Measurements from ENCODE around the gene RIN3. TPM values are rescaled to one million over a fixed set of nuclear protein-coding genes. Genes with fewer than 3 reads are reported as not detected.
A peak's percentile ranks its signal among the peaks of the same experiment; 100 is the strongest.

RIN3 gene
- total RNA-seq, 1 donor from 2014 or later = 2.9 TPM

DNA sequence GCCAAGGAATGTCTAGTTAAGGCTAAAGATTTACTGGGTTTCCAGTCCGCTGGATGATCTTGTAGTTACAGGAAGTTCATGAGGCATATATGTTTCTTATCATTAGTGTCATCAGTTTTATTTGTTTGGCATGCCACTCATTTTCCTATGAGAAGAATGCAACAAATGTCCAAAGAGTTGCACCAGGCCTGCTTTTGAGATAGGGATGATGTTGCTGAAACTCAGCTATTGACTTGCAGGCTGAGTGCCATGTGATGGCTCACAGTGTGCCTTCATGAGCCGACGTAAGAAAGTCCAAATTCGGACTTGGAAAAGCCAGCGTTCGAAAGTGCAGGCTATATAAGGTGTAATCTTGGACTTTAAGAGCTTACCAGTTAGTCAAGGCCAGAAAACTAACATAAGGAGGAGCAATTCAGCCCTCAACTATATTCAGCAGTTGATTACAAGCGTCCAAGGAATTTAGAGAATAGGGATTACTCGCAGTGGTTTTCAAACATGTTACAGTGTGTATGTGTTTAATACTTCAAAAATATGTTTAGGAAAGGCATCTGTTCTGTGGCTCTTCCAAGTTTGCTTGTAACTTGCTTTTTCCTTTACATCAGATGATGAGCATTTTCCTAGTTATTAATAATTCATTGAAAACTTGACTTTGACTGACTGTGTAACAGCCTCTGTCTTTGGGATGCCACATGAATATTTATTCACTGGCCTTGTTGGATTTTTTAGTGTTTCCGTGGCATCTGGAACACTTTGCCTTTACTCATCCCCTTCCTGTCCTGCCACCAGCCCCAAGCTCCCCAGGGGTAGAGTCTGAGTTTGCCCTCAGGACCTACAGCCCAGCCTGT, 133.6 kb downstream of the RIN3 start:
- DNase-seq (ENCODE audit: low read depth) = no peak
- Histone ChIP-seq H3K36me3 (ENCODE audit: control insufficient read depth, insufficient read depth, low read length) (peaks cover 1% of the 10 kb centered on the region), H3K27me3 (ENCODE audit: control insufficient read depth, insufficient read depth, low read length) (no peaks in the 10 kb centered on the region), H3K4me3 (ENCODE audit: low read depth, low read length) (no peak overlapping the region)
- TF ChIP-seq, protein P1, sequence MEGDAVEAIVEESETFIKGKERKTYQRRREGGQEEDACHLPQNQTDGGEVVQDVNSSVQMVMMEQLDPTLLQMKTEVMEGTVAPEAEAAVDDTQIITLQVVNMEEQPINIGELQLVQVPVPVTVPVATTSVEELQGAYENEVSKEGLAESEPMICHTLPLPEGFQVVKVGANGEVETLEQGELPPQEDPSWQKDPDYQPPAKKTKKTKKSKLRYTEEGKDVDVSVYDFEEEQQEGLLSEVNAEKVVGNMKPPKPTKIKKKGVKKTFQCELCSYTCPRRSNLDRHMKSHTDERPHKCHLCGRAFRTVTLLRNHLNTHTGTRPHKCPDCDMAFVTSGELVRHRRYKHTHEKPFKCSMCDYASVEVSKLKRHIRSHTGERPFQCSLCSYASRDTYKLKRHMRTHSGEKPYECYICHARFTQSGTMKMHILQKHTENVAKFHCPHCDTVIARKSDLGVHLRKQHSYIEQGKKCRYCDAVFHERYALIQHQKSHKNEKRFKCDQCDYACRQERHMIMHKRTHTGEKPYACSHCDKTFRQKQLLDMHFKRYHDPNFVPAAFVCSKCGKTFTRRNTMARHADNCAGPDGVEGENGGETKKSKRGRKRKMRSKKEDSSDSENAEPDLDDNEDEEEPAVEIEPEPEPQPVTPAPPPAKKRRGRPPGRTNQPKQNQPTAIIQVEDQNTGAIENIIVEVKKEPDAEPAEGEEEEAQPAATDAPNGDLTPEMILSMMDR (IDR thresholded peaks at IDR 0.05; ENCODE audit: insufficient read depth, low read length, severe bottlenecking) = no peak
- no peak for FAIRE-seq

DNA sequence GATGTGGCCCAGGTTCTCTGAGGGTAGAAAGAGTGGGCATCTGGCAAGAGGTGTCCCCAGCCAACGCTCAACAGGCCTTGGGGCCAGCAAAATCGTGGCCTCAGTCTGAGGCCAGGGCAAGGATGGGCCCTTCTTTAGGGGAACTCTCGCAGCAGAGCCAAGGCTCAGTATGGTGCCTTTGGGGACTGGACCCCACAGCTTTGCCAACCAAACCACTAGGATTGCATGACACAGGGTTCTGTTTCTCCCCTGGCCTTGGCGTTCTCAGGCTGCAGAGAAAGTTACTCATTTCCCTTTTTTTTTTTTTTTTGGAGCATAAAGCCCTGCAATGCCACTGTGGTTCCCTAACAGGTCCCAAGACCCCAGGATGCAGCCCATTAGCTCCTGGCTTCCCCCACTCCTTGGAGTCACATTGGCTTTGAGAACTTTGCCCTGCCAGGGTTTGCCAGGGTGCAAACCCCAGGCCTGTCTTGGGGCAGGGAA, 134.3 kb downstream of the RIN3 start:
- TF ChIP-seq, protein P1 (IDR thresholded peaks at IDR 0.05; ENCODE audit: insufficient read depth, low read length, severe bottlenecking) = no peak
- FAIRE-seq = no peak
- Histone ChIP-seq H3K27me3 (ENCODE audit: control insufficient read depth, insufficient read depth, low read length) (no peaks in the 10 kb centered on the region), H3K36me3 (ENCODE audit: control insufficient read depth, insufficient read depth, low read length) (no peaks in the 10 kb centered on the region), H3K4me3 (ENCODE audit: low read depth, low read length) (no peak overlapping the region)
- DNase-seq (ENCODE audit: low read depth) = no peak

DNA sequence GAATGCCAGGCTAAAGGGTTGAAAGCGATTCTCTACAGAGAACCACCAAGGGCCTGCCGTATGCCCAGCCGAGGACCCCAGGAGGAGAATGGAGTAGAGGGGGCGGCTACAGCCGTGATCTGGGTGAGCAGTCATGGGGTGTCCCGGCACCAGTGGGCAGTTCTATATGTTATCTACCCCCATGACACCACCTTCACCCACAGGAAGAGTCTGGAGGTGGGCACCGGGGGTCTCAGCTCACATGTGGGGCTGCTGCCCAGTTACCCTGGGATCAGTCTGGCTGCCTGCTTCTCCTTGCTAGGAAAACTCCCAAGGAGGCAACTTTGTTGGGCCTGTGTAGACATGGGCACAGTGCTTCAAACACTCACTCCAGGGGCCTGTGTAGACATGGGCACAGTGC, 135.5 kb downstream of the RIN3 start:
- TF ChIP-seq, protein P1 (IDR thresholded peaks at IDR 0.05; ENCODE audit: insufficient read depth, low read length, severe bottlenecking) = no peak
- DNase-seq (ENCODE audit: low read depth) (no peak), FAIRE-seq (no peak)
- H3K4me3 ChIP-seq (ENCODE audit: low read depth, low read length) = no peak overlapping the region
- no peaks in the 10 kb centered on the region for H3K27me3 ChIP-seq (ENCODE audit: control insufficient read depth, insufficient read depth, low read length)
- H3K36me3 ChIP-seq (ENCODE audit: control insufficient read depth, insufficient read depth, low read length) = peaks cover 1% of the 10 kb centered on the region

DNA sequence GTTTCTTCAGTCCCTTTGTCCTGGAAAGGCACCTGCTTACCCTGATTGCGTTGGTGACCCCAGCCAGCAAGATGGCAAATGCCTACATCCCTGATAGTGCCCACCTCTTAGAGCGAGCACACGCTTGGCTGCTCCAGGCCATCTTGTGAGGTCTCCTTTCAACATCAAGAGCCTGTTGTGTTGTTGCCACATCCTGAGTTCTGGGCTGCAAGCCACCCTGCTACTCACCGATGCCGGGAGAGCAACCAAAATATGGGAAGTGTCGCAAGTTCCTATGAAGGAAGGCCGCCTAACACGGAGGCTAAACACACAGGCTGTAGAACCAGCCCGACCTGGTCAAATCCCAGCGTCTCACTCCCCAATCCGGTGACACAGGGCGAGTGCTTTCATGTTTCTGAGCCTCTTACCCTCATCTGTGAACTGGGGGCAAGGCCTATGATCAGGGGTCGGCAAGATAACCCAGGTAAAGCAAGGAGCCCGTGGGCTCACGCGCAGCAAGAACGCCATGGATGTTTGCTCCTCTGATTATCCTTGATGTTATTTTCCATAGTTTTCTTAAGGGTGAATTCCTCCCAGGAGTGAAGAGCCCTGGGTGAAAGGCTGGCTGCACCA, 136.5 kb downstream of the RIN3 start:
- peak; percentile 56 for DNase-seq (ENCODE audit: low read depth)
- Histone ChIP-seq H3K4me3 (ENCODE audit: low read depth, low read length) (no peak overlapping the region), H3K27me3 (ENCODE audit: control insufficient read depth, insufficient read depth, low read length) (no peaks in the 10 kb centered on the region), H3K36me3 (ENCODE audit: control insufficient read depth, insufficient read depth, low read length) (peaks cover 1% of the 10 kb centered on the region)
- TF ChIP-seq, protein P1 (IDR thresholded peaks at IDR 0.05; ENCODE audit: insufficient read depth, low read length, severe bottlenecking) = no peak
- FAIRE-seq = peak; percentile 28

DNA sequence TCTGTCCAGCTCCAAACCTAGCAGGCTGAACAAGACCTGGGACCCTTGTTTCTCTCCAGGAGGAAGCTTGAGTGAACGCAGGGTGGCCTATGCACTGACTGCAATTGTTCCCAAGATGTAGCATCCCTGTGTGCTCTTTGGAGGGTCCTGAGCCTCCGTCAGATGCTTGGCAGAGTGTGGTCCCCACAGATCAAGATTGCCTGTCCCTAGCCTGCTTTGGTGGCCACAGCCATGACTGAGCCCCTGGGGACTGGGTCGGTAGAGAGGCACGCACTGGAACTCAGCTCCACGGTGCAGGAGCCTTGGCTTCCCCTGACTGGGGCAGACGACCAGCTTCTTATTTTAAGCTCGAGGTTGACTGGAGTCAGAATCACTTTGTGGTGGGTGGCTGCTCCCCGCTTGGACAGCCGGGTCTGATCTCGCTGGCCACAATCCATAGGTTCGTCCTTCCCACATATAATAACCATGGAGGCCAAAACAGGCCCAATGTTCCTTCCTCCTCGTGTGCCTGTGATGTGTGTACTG, 137.1 kb downstream of the RIN3 start:
- FAIRE-seq (no peak), DNase-seq (ENCODE audit: low read depth) (no peak)
- TF ChIP-seq, protein P1 (IDR thresholded peaks at IDR 0.05; ENCODE audit: insufficient read depth, low read length, severe bottlenecking) = no peak
- Histone ChIP-seq H3K27me3 (ENCODE audit: control insufficient read depth, insufficient read depth, low read length) (no peaks in the 10 kb centered on the region), H3K36me3 (ENCODE audit: control insufficient read depth, insufficient read depth, low read length) (peaks cover 1% of the 10 kb centered on the region), H3K4me3 (ENCODE audit: low read depth, low read length) (no peak overlapping the region)
